ENCODE results near the gene EIF6. TPM values are rescaled to one million over a fixed set of nuclear protein-coding genes. Genes with fewer than 3 reads are reported as not detected.

The EIF6 gene
- total RNA-seq, 1 donor from 2014 or later = 72.6 TPM

DNA sequence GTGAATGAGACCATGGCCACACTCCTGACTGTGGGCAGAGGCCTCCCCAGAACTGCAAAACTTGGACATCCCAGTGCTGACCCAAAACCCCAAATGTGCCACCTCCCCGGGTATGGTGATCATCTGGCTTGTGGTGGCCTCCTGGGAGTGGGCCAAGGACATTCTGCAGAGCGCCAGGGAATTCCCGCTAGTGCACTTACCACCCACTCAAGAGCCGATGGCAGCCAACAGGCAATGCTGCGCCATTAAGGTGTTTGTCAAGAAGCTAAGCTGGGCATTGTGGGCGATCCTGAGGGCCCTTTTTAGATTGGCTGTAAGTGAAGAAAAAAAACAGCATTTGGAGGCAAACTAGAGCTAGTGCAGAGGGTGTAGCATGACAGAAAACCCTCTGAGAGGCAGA lies 48.7 kb downstream of the EIF6 start:
- no peak overlapping the region for H3K4me3 ChIP-seq
- peaks cover 11% of the 10 kb centered on the region for H3K36me3 ChIP-seq
- H3K9me3 ChIP-seq = no peaks in the 10 kb centered on the region
- intact Hi-C loops (cut with DNase I) = no loop called here
- TF ChIP-seq, protein P1, sequence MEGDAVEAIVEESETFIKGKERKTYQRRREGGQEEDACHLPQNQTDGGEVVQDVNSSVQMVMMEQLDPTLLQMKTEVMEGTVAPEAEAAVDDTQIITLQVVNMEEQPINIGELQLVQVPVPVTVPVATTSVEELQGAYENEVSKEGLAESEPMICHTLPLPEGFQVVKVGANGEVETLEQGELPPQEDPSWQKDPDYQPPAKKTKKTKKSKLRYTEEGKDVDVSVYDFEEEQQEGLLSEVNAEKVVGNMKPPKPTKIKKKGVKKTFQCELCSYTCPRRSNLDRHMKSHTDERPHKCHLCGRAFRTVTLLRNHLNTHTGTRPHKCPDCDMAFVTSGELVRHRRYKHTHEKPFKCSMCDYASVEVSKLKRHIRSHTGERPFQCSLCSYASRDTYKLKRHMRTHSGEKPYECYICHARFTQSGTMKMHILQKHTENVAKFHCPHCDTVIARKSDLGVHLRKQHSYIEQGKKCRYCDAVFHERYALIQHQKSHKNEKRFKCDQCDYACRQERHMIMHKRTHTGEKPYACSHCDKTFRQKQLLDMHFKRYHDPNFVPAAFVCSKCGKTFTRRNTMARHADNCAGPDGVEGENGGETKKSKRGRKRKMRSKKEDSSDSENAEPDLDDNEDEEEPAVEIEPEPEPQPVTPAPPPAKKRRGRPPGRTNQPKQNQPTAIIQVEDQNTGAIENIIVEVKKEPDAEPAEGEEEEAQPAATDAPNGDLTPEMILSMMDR (IDR thresholded peaks at IDR 0.05) = no peak
- H3K27me3 ChIP-seq (ENCODE audit: low read depth) = no peaks in the 10 kb centered on the region
- DNase-seq = peak; percentile 70
- H3K4me1 ChIP-seq = no peaks in the 10 kb centered on the region
- no peak overlapping the region for H3K27ac ChIP-seq
- peak; percentile 78 to 91 for ATAC-seq

DNA sequence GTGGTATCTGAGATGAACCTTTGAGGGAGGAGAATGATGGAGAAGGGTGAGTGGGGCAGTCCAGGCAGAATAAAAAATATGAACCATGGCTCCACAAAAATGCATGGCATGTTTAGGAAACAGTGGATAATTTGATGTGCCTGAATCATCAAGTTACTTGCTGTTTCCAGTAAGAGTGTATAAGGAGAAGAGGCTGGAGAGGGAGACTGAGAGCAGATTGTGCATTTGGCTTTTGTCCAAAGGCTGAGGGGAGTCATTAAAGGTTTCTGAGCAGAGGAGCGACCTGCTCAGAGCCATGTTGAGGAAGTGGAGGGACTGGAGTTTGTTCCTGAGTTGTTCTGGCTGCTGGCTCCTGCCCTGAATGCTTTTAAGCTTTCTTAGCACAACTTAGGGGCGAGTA lies 52.0 kb downstream of the EIF6 start:
- Histone ChIP-seq H3K27me3 (ENCODE audit: low read depth) (no peaks in the 10 kb centered on the region), H3K27ac (no peak overlapping the region), H3K4me3 (no peak overlapping the region), H3K4me1 (no peaks in the 10 kb centered on the region), H3K36me3 (peaks cover 11% of the 10 kb centered on the region), H3K9me3 (no peaks in the 10 kb centered on the region)
- ATAC-seq (no peak), DNase-seq (no peak)
- intact Hi-C loops (cut with DNase I) = no loop called here
- TF ChIP-seq, protein P1 (IDR thresholded peaks at IDR 0.05) = no peak

Other genes with a start within 250 kb of the EIF6 start
- gene TRPC4AP, start 192.0 kb downstream of the EIF6 start, total RNA-seq = 63.2 TPM
- gene EDEM2, start 137.4 kb downstream of the EIF6 start, total RNA-seq = 45.4 TPM
- gene PROCR, start 112.7 kb downstream of the EIF6 start, total RNA-seq = 15.7 TPM
- gene MMP24, start 58.1 kb downstream of the EIF6 start, total RNA-seq = 5.3 TPM
- gene MMP24OS, start 6.7 kb downstream of the EIF6 start, total RNA-seq = 78.7 TPM
- gene FAM83C, start 7.7 kb upstream of the EIF6 start, total RNA-seq = not detected
- gene UQCC1, start 127.2 kb upstream of the EIF6 start, total RNA-seq = 52.3 TPM
- 0.86 TPM for gene GDF5, start 153.5 kb upstream of the EIF6 start, total RNA-seq
- 30.7 TPM for gene CEP250, start 170.8 kb upstream of the EIF6 start, total RNA-seq
- not detected for gene C20orf173, start 244.9 kb upstream of the EIF6 start, total RNA-seq

Data from lower lobe of right lung (tissue), 2 donors.